Measurements from ENCODE around the gene APOH.

The APOH gene

DNA sequence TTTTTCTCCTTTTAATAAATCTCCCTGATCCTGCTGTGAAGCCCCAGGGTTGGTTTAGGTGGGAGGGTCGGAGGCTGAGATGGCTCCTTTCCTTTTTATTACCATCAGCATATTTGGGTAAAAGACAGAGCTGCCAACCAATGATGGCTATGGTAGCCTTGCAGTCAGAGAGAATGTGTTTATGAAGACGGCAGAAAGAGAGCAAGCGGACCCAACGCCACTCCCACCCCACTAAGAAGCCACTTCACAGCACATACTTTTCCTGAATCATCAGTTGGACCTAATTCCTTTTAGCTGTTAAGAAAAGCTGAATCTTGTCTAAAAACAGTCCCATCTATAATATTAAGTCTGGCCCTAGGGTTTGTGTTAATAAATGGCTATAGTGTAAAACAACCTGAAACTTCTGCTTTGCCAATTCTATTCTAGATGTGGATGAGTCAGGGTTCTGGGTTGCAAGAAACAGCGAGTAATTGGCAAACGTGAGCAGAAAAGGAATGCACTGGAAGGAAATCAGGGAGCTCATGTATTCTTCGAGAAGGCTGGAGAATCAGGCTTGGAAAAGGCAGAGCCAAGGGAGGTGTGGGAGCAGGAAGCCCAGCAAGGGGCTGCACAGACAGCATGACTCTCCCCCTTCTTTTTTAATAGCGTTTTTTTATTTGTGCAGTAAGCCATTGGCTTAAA, 39.2 kb upstream of the APOH start:
- Histone ChIP-seq H3K14ac (ENCODE audit: low read length in 2 of 2) (no peak overlapping the region), H3K27me3 (ENCODE audit: control insufficient read depth in 1 of 2, insufficient read depth in 1 of 2, low read length in 2 of 2) (no peaks in the 10 kb centered on the region), H2AFZ (ENCODE audit: low read depth, low read length) (no peak overlapping the region), H3K36me3 (ENCODE audit: control insufficient read depth in 1 of 2, insufficient read depth in 2 of 2, low read depth in 1 of 2, low read length in 2 of 2) (no peaks in the 10 kb centered on the region), H2BK120ac (ENCODE audit: low read depth, low read length) (no peak overlapping the region), H2BK12ac (ENCODE audit: low read length in 2 of 2) (no peak overlapping the region), H2BK15ac (ENCODE audit: low read depth, poor library complexity, severe bottlenecking) (no peak overlapping the region), H3K23ac (ENCODE audit: low read length in 2 of 2) (no peak overlapping the region), H3K79me1 (replicated peaks; ENCODE audit: low read length, poor library complexity, severe bottlenecking) (no peaks in the 10 kb centered on the region), H2BK5ac (ENCODE audit: low read depth, low read length, poor library complexity, severe bottlenecking) (no peak overlapping the region), H3K4me3 (ENCODE audit: insufficient read depth in 1 of 2, low read depth in 1 of 2, low read length in 2 of 2) (no peak overlapping the region), H3K9ac (ENCODE audit: low read length) (no peak overlapping the region), H3K4me2 (ENCODE audit: low read length, poor library complexity, severe bottlenecking) (no peak overlapping the region), H3K4me1 (ENCODE audit: control insufficient read depth, insufficient read depth, low read depth, low read length) (peaks cover 12% of the 10 kb centered on the region), H4K8ac (ENCODE audit: low read length) (no peak overlapping the region), H3K9me3 (ENCODE audit: control insufficient read depth, low read length) (no peaks in the 10 kb centered on the region), H3K4ac (ENCODE audit: low read depth in 1 of 2, low read length in 2 of 2) (no peak overlapping the region), H2AK5ac (ENCODE audit: low read length, severe bottlenecking) (peak overlapping the region; percentile 1), H3K18ac (ENCODE audit: low read depth in 1 of 2, low read length in 2 of 2) (no peak overlapping the region), H3K27ac (ENCODE audit: low read length, poor library complexity, severe bottlenecking) (peak overlapping the region; percentile 86), H4K91ac (ENCODE audit: low read length) (no peak overlapping the region)
- peak; percentile 54 for DNase-seq
- 61% methylated on average over 7 of the region's 8 CpGs for WGBS

DNA sequence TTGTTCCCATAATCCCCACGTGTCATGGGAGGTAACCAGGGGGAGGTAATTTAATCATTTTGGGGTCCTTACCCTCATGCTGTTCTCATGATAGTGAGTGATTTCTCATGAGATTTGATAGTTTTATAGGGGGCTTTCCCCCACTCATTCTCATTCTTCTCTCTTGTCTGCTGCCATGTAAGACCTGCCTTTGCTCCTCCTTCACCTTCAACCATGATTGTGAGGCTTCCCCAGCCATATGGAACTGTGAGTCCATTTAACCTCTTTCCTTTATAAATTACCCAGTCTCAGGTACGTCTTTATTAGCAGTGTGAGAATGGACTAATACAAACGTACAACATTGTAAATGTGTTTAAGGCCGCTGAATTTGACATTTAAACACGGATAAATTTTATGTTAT, 35.5 kb upstream of the APOH start:
- Histone ChIP-seq H3K4me1 (ENCODE audit: control insufficient read depth, insufficient read depth, low read depth, low read length) (peaks cover 9% of the 10 kb centered on the region), H3K4me3 (ENCODE audit: insufficient read depth in 1 of 2, low read depth in 1 of 2, low read length in 2 of 2) (no peak overlapping the region), H2AFZ (ENCODE audit: low read depth, low read length) (no peak overlapping the region), H3K14ac (ENCODE audit: low read length in 2 of 2) (no peak overlapping the region), H2AK5ac (ENCODE audit: low read length, severe bottlenecking) (no peak overlapping the region), H3K27ac (ENCODE audit: low read length, poor library complexity, severe bottlenecking) (no peak overlapping the region), H3K27me3 (ENCODE audit: control insufficient read depth in 1 of 2, insufficient read depth in 1 of 2, low read length in 2 of 2) (no peaks in the 10 kb centered on the region), H2BK5ac (ENCODE audit: low read depth, low read length, poor library complexity, severe bottlenecking) (no peak overlapping the region), H4K8ac (ENCODE audit: low read length) (no peak overlapping the region), H3K18ac (ENCODE audit: low read depth in 1 of 2, low read length in 2 of 2) (no peak overlapping the region), H3K4me2 (ENCODE audit: low read length, poor library complexity, severe bottlenecking) (no peak overlapping the region), H3K9me3 (ENCODE audit: control insufficient read depth, low read length) (no peaks in the 10 kb centered on the region), H3K36me3 (ENCODE audit: control insufficient read depth in 1 of 2, insufficient read depth in 2 of 2, low read depth in 1 of 2, low read length in 2 of 2) (no peaks in the 10 kb centered on the region), H2BK15ac (ENCODE audit: low read depth, poor library complexity, severe bottlenecking) (no peak overlapping the region), H3K79me1 (replicated peaks; ENCODE audit: low read length, poor library complexity, severe bottlenecking) (no peaks in the 10 kb centered on the region), H3K23ac (ENCODE audit: low read length in 2 of 2) (no peak overlapping the region), H4K91ac (ENCODE audit: low read length) (no peak overlapping the region), H2BK12ac (ENCODE audit: low read length in 2 of 2) (no peak overlapping the region), H2BK120ac (ENCODE audit: low read depth, low read length) (no peak overlapping the region), H3K9ac (ENCODE audit: low read length) (no peak overlapping the region), H3K4ac (ENCODE audit: low read depth in 1 of 2, low read length in 2 of 2) (no peak overlapping the region)
- 63% methylated on average over 1 of the region's 5 CpGs for WGBS
- no peak for DNase-seq

DNA sequence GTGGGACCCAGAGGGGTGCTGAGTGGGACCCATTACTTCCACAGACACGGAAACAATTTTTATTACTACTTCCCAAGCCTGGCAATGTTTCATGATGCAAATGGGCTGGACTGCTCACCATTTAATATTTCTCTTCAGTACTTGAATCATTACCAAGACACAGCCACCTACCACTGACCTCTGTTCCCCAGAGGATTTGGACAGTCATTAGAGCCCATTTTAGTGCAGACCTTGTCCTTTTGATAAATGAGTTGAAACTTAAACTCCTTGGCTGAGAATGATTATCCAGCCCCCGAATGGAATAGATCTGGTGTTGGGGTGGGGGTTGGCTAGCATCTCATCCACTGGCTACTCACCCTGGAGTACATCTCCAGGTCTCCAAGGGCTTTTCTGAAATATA, 33.6 kb upstream of the APOH start:
- Histone ChIP-seq H3K9ac (ENCODE audit: low read length) (no peak overlapping the region), H3K9me3 (ENCODE audit: control insufficient read depth, low read length) (no peaks in the 10 kb centered on the region), H3K4me2 (ENCODE audit: low read length, poor library complexity, severe bottlenecking) (no peak overlapping the region), H4K91ac (ENCODE audit: low read length) (no peak overlapping the region), H3K18ac (ENCODE audit: low read depth in 1 of 2, low read length in 2 of 2) (no peak overlapping the region), H3K27ac (ENCODE audit: low read length, poor library complexity, severe bottlenecking) (no peak overlapping the region), H2AK5ac (ENCODE audit: low read length, severe bottlenecking) (peak overlapping the region; percentile 52), H3K14ac (ENCODE audit: low read length in 2 of 2) (peak overlapping the region in 1 of 2 experiments; percentile 12), H3K4me1 (ENCODE audit: control insufficient read depth, insufficient read depth, low read depth, low read length) (peaks cover 3% of the 10 kb centered on the region), H2BK5ac (ENCODE audit: low read depth, low read length, poor library complexity, severe bottlenecking) (no peak overlapping the region), H3K4me3 (ENCODE audit: insufficient read depth in 1 of 2, low read depth in 1 of 2, low read length in 2 of 2) (no peak overlapping the region), H2BK120ac (ENCODE audit: low read depth, low read length) (no peak overlapping the region), H3K4ac (ENCODE audit: low read depth in 1 of 2, low read length in 2 of 2) (no peak overlapping the region), H2BK15ac (ENCODE audit: low read depth, poor library complexity, severe bottlenecking) (peak overlapping the region; percentile 23), H4K8ac (ENCODE audit: low read length) (no peak overlapping the region), H3K23ac (ENCODE audit: low read length in 2 of 2) (no peak overlapping the region), H3K27me3 (ENCODE audit: control insufficient read depth in 1 of 2, insufficient read depth in 1 of 2, low read length in 2 of 2) (no peaks in the 10 kb centered on the region), H2BK12ac (ENCODE audit: low read length in 2 of 2) (no peak overlapping the region), H2AFZ (ENCODE audit: low read depth, low read length) (no peak overlapping the region), H3K36me3 (ENCODE audit: control insufficient read depth in 1 of 2, insufficient read depth in 2 of 2, low read depth in 1 of 2, low read length in 2 of 2) (no peaks in the 10 kb centered on the region), H3K79me1 (replicated peaks; ENCODE audit: low read length, poor library complexity, severe bottlenecking) (no peaks in the 10 kb centered on the region)
- WGBS, result 90% methylated on average over 2 of the region's 2 CpGs
- no peak for DNase-seq

GRCh38 chr17:66260688-66261087, 31.5 kb upstream of the APOH start:
- Histone ChIP-seq H3K4ac (ENCODE audit: low read depth in 1 of 2, low read length in 2 of 2) (no peak overlapping the region), H3K36me3 (ENCODE audit: control insufficient read depth in 1 of 2, insufficient read depth in 2 of 2, low read depth in 1 of 2, low read length in 2 of 2) (no peaks in the 10 kb centered on the region), H3K79me1 (replicated peaks; ENCODE audit: low read length, poor library complexity, severe bottlenecking) (no peaks in the 10 kb centered on the region), H3K23ac (ENCODE audit: low read length in 2 of 2) (no peak overlapping the region), H3K14ac (ENCODE audit: low read length in 2 of 2) (no peak overlapping the region), H2BK12ac (ENCODE audit: low read length in 2 of 2) (no peak overlapping the region), H3K27ac (ENCODE audit: low read length, poor library complexity, severe bottlenecking) (no peak overlapping the region), H3K4me3 (ENCODE audit: insufficient read depth in 1 of 2, low read depth in 1 of 2, low read length in 2 of 2) (no peak overlapping the region), H4K91ac (ENCODE audit: low read length) (no peak overlapping the region), H2AFZ (ENCODE audit: low read depth, low read length) (no peak overlapping the region), H3K9ac (ENCODE audit: low read length) (no peak overlapping the region), H3K27me3 (ENCODE audit: control insufficient read depth in 1 of 2, insufficient read depth in 1 of 2, low read length in 2 of 2) (no peaks in the 10 kb centered on the region), H3K9me3 (ENCODE audit: control insufficient read depth, low read length) (no peaks in the 10 kb centered on the region), H2BK120ac (ENCODE audit: low read depth, low read length) (no peak overlapping the region), H3K4me2 (ENCODE audit: low read length, poor library complexity, severe bottlenecking) (no peak overlapping the region), H2AK5ac (ENCODE audit: low read length, severe bottlenecking) (no peak overlapping the region), H2BK15ac (ENCODE audit: low read depth, poor library complexity, severe bottlenecking) (no peak overlapping the region), H3K4me1 (ENCODE audit: control insufficient read depth, insufficient read depth, low read depth, low read length) (peaks cover 2% of the 10 kb centered on the region), H3K18ac (ENCODE audit: low read depth in 1 of 2, low read length in 2 of 2) (no peak overlapping the region), H4K8ac (ENCODE audit: low read length) (no peak overlapping the region), H2BK5ac (ENCODE audit: low read depth, low read length, poor library complexity, severe bottlenecking) (no peak overlapping the region)
- 100% methylated on average over 1 of the region's 1 CpG for WGBS
- DNase-seq, result no peak
